Activated naive CD8-positive, alpha-beta T cell treated with anti-CD3 and anti-CD28 coated beads for 36 hours (primary cell): ENCODE results near the gene GSX2. TPM values are rescaled to one million over a fixed set of nuclear protein-coding genes. Genes with fewer than 3 reads are reported as not detected.

Experiments
- DNase-seq: peaks from one replicate; pipeline ENCODE4 v3.0.0; 2021
- H3K27ac Mint-ChIP-seq: one replicate; pipeline ENCODE4 v1.8.0; 2022; ENCODE audit warnings: mild to moderate bottlenecking, moderate library complexity, mixed read lengths
- H3K27me3 Mint-ChIP-seq: one replicate; pipeline ENCODE4 v1.8.0; 2022; ENCODE audit warnings: mild to moderate bottlenecking, mixed read lengths
- H3K36me3 Mint-ChIP-seq: one replicate; pipeline ENCODE4 v1.8.0; 2021; ENCODE audit warnings: mild to moderate bottlenecking, mixed read lengths
- H3K4me1 Mint-ChIP-seq: one replicate; pipeline ENCODE4 v1.8.0; 2021; ENCODE audit warnings: mixed read lengths
- H3K4me3 Mint-ChIP-seq: one replicate; pipeline ENCODE4 v1.8.0; 2022; ENCODE audit warnings: mild to moderate bottlenecking, moderate library complexity, mixed read lengths
- H3K9me3 Mint-ChIP-seq: one replicate; pipeline ENCODE4 v1.8.0; 2022; ENCODE audit warnings: mixed read lengths
- total RNA-seq, 2 experiments: library from RNA; stranded (reverse); gene quantifications; one replicate each; pipeline ENCODE4 v1.2.3, GENCODE V29; 2021

GSX2 gene
- total RNA-seq, 2 experiments from 2014 or later: not detected

DNA sequence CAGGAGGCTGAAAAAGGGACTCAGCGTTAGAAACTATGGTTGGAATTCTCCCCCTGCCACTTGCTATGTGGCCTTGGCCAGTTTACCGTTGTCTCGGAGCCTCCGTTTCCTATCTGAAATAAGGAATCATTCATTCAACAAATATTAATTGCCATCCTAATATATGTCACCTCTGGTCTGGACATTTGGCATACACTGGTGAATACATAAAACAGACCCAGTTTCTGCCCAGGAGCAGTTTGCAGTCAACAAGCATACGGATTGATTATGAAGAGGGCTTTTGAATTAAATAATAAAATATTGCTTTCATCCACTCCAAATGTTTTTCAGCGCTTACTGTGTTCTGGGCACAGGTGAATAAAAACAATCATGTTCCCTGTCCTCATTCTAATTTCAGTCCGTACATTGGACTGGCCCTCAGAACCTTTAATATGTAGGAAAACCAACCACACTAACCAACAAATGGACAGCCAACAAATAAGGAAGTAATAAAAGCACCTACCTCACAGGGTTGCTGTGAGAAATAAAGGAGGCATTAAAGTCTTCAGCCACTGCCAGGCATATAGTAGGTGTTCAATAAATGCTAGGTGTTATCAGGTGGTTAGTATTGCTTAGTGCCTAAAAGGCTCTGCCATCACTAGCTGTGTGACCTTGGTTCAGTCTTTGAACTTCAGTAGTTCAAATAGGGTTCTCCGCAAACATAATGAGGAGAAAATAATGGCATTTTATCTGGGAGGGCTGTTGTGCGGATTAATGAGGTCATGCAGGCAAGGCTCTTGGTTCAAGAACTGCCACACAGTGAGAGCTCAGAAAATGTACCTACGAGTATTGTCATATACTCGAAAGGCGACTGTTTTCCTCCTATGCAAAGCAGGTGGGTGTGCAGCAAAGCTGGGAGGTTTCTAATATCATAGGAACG is 7.3 kb upstream of the GSX2 start:
- no peaks in the 10 kb centered on the region for H3K36me3 Mint-ChIP-seq
- peaks cover 70% of the 10 kb centered on the region for H3K27me3 Mint-ChIP-seq
- DNase-seq: no peak
- peaks cover 29% of the 10 kb centered on the region for H3K4me1 Mint-ChIP-seq
- H3K4me3 Mint-ChIP-seq: peak overlapping the region; percentile 85
- no peak overlapping the region for H3K27ac Mint-ChIP-seq
- H3K9me3 Mint-ChIP-seq: no peaks in the 10 kb centered on the region

DNA sequence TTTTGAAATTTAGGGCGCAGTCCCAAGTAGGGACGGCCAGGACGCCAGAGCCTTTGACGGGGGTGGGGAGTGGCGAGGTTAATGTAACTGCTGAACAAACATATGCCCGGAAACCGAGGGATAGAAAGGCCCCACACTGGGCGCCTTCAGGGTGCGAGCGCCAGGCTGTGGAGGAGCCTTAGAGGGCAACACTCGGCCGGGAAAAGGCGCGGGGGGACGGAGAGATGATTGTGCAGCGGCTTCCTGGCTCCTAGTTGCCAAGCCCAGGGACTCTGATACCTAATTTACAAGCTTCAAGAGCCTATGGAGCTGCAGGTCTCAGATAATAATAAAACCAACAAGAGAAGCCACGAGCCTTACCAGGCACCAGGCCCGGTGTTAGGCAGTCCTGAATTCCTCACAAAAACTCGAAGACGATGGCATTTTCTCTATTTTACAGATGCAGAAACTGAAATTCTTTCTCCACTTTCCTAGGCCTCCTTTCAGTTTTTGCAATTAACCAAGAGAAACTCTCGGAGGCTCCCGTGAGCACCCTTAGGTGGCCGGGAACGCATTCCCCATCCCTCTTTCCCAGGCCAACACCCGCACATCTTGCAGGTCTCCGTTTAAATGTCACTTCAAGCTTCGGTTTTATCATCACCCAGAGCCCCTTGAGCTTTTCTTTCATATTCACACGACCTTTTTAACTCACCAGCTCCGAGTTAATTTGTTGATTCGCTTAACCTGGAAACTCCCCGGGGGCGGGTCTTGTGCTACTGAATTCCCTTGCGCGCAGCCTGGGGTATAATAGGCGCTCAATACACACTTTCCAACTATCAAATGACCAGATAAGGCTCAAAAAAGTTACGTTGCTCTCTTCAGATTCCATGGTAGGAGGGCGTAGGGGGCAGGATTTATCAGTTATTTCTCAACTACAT is 6.4 kb upstream of the GSX2 start:
- peak; percentile 55 for DNase-seq
- peaks cover 80% of the 10 kb centered on the region for H3K27me3 Mint-ChIP-seq
- H3K9me3 Mint-ChIP-seq: no peaks in the 10 kb centered on the region
- no peak overlapping the region for H3K27ac Mint-ChIP-seq
- H3K4me1 Mint-ChIP-seq: peaks cover 33% of the 10 kb centered on the region
- H3K36me3 Mint-ChIP-seq: no peaks in the 10 kb centered on the region
- H3K4me3 Mint-ChIP-seq: peak overlapping the region; percentile 68

DNA sequence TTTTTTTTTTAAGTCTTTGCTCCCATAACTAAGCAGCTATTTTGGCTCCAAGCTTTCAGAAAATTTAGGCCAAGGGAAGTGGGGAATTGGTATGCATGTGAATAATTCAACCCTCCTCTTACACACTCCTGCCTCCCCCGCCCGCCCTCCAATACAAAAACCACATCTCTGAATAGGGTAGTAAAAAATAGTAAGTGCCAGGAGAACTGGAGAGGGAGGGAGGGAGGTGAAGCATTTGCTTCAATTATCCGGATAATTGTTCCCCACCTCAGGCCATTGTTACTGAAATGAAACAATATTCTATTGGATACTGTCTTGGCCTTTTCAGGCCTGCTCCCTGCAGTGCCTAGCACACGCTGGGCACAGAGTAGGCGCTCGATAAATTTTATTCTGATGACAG is 5.5 kb upstream of the GSX2 start:
- H3K27me3 Mint-ChIP-seq: peaks cover 88% of the 10 kb centered on the region

DNA sequence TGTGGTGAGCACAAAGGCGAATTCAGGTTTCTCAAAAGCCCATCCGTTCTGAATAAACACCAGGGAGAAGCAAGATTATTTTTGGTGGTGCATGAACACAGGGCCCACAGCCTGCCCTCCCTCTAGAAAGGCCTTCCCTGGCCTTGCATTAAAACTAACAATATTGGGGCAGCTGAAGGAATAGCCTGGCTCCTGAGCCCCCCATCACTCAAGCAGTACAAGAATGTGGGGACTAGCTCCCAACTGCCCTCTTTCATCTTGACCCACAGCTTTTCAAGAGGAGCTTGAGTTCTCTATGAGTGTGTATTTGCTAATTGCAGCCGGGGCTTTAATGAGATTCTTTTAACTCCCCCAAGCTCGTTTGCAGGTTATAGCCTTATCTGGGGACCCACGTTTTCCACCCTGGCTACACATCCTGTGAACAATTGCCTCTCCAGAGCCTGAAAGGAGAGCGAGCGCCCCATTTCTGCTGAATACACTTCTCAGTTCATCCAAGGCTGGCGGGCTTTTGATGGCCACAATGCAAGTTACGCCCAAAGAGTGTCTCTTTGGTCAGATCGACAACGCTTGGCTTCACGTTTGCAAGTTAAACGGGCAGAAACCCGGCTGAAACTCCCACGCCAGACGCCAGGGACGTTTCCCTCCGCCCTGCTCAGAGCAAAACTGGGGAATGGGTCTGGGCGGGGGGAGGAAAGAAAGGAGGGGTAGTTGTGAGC is 4.7 kb upstream of the GSX2 start:
- Mint-ChIP-seq H3K9me3 (no peaks in the 10 kb centered on the region), H3K36me3 (no peaks in the 10 kb centered on the region), H3K4me3 (no peak overlapping the region)

More for the DNA sequence above, 5.5 kb upstream of the GSX2 start:
- Mint-ChIP-seq H3K9me3 (no peaks in the 10 kb centered on the region), H3K4me1 (peaks cover 40% of the 10 kb centered on the region), H3K4me3 (no peak overlapping the region), H3K27ac (no peak overlapping the region), H3K36me3 (no peaks in the 10 kb centered on the region)
- no peak for DNase-seq

DNA sequence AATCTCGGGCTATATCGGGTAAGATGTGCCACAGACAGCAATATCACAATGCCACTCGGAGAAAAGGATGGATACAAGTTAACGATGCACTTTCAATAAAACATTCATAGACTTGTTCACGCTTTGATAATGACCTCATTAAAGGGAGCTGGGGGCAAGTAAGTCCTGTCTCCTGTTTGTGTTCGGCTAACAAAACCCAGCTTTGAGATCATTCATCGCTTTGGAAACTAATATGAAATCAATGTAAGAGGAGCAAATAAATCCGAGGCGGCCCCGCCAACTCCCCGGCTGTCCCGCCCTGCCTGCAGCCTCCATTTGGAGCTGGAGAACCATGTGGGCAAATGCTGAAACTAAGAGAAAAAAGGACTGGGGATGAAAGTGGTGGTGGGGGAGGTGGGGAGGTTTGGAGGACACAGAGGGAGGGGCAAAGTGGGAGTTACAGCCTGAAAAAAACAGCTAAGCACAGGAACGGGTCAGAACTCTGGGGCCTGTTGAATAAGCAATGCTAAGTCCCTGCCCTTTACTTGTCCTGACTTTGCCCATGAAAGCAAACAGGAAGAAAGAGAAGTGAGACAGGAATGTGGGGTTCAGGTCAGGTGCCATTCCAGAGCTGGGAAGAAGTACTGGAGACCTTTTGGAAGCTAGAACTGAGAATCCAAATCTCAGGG is 3.5 kb upstream of the GSX2 start:
- H3K27ac Mint-ChIP-seq: no peak overlapping the region
- H3K4me1 Mint-ChIP-seq: peaks cover 47% of the 10 kb centered on the region
- no peak overlapping the region for H3K4me3 Mint-ChIP-seq
- peaks cover 99% of the 10 kb centered on the region for H3K27me3 Mint-ChIP-seq
- no peaks in the 10 kb centered on the region for H3K36me3 Mint-ChIP-seq
- no peaks in the 10 kb centered on the region for H3K9me3 Mint-ChIP-seq
- no peak for DNase-seq

More for the DNA sequence above, 4.7 kb upstream of the GSX2 start:
- no peak for DNase-seq
- Mint-ChIP-seq H3K27me3 (peaks cover 96% of the 10 kb centered on the region), H3K27ac (no peak overlapping the region), H3K4me1 (peaks cover 43% of the 10 kb centered on the region)

DNA sequence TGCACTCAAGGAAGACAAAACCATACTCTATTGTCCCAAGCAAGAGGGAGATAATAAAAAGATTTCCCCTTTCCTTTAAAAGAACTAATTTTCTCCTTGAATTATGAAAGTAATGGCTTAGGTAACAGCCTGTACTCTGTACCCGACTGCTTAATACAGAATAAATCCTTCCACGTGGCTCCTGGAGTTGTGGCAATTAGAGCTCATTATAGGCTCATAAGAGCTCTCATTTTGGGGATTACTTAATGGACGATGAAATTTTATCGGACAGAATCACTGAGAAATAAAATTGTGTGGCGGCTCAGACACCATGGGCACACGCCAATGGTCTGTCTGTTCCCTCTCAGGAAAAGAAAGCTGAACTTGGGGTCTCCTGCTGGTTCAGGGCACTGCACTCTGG is 2.8 kb upstream of the GSX2 start:
- H3K27ac Mint-ChIP-seq: no peak overlapping the region
- no peaks in the 10 kb centered on the region for H3K36me3 Mint-ChIP-seq
- H3K4me3 Mint-ChIP-seq: no peak overlapping the region
- H3K27me3 Mint-ChIP-seq: peaks cover 99% of the 10 kb centered on the region
- peaks cover 49% of the 10 kb centered on the region for H3K4me1 Mint-ChIP-seq
- no peaks in the 10 kb centered on the region for H3K9me3 Mint-ChIP-seq
- DNase-seq: no peak

DNA sequence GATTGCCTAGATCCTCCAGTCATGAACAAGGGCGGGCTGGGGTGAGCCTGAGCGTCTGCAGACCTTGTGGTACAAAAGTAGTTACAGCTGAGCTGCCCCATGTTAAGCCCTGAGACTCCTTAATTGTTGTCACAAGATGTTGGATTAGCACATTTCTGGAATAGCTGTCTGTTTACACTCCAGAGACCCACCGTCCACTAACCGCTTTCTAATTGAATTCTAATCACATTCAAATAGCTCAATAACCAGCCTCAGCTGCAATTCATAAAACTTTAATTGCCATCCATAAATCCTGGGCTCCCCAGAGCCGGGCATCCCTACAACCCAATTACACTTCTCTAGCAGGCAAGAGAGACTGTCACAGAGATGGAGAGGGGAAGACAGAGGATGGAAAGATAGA is 1.6 kb upstream of the GSX2 start:
- Mint-ChIP-seq H3K36me3 (no peaks in the 10 kb centered on the region), H3K27me3 (peaks cover 99% of the 10 kb centered on the region), H3K4me1 (peaks cover 55% of the 10 kb centered on the region), H3K4me3 (no peak overlapping the region), H3K27ac (no peak overlapping the region), H3K9me3 (no peaks in the 10 kb centered on the region)
- no peak for DNase-seq

GRCh38 chr4:54099287-54099747 is 646 bp upstream of the GSX2 start:
- Mint-ChIP-seq H3K27ac (no peak overlapping the region), H3K4me1 (peaks cover 53% of the 10 kb centered on the region), H3K4me3 (peak overlapping the region; percentile 18), H3K9me3 (no peaks in the 10 kb centered on the region), H3K27me3 (peaks cover 99% of the 10 kb centered on the region), H3K36me3 (no peaks in the 10 kb centered on the region)
- no peak for DNase-seq

- H3K9me3 Mint-ChIP-seq: no peaks in the 10 kb centered on the region
- H3K36me3 Mint-ChIP-seq: no peaks in the 10 kb centered on the region
- H3K4me3 Mint-ChIP-seq: peak overlapping the region; percentile 53
- peak; percentile 22 for DNase-seq
- H3K27ac Mint-ChIP-seq: no peak overlapping the region
- peaks cover 57% of the 10 kb centered on the region for H3K4me1 Mint-ChIP-seq
- peaks cover 97% of the 10 kb centered on the region for H3K27me3 Mint-ChIP-seq
These were observed 729 bp downstream of the GSX2 start for GRCh38 chr4:54100595-54101189.

DNA sequence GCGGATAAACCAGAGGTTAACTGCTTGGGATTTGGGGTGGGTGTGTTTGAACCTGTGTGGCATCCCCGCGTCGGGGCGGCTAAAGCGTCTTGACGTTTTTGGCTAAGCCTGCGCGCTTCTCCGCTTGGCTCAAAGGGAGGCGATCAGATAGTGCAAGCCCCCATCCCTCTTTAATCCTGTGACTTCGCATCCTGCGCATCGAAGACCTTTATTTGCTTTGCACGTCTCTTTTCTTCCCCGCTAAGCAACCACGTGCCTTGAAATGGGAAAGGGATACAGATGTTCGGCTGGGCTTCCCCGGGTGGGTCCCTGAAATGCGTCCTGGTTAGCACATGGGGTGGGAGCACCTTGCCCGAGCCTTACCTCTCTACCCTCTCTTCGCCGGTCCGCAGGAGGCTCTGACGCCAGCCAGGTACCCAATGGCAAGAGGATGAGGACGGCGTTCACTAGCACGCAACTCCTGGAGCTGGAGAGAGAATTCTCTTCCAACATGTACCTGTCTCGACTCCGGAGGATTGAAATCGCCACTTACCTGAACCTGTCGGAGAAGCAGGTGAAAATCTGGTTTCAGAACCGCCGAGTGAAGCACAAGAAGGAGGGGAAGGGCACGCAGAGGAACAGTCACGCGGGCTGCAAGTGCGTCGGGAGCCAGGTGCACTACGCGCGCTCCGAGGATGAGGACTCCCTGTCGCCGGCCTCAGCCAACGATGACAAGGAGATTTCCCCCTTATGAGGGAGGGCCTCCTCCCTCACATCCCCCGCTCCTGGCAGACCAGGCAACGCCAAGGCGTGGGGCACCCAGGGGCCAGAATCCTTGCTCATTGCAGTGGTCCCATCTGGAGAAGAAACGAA is 1.5 kb downstream of the GSX2 start:
- Mint-ChIP-seq H3K27me3 (peaks cover 95% of the 10 kb centered on the region), H3K4me1 (peaks cover 55% of the 10 kb centered on the region), H3K9me3 (no peaks in the 10 kb centered on the region), H3K4me3 (peak overlapping the region; percentile 53), H3K36me3 (no peaks in the 10 kb centered on the region), H3K27ac (no peak overlapping the region)
- DNase-seq: no peak

DNA sequence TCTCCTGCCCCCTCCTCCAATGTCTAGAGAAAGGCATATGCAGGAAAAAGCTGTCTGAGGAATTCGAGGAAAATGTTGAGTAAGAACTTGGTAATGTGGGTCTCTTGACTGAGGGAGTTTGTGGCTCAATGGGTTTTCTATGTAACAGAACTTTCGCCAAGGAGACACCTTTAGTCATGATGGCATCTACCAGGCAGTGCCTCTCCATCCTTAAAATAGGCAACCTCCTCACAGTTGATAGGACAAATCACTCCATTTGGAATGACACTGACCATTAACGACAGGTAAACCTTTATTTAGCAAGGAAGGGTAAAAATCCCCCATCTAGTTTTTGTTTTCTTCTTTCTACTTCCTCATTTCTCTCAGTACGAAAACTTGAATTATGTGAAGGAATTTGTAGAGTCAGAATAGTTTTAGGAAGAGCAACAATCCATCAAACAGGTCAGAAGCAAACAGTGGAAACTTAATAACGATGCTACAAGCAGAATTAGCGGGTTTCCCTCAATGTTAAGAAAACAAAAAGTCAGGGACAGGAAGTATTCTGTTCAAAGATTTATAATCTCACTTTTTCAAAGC is 2.7 kb downstream of the GSX2 start:
- Mint-ChIP-seq H3K4me3 (no peak overlapping the region), H3K36me3 (no peaks in the 10 kb centered on the region), H3K9me3 (no peaks in the 10 kb centered on the region), H3K27ac (no peak overlapping the region), H3K4me1 (peaks cover 52% of the 10 kb centered on the region), H3K27me3 (peaks cover 95% of the 10 kb centered on the region)
- no peak for DNase-seq

DNA sequence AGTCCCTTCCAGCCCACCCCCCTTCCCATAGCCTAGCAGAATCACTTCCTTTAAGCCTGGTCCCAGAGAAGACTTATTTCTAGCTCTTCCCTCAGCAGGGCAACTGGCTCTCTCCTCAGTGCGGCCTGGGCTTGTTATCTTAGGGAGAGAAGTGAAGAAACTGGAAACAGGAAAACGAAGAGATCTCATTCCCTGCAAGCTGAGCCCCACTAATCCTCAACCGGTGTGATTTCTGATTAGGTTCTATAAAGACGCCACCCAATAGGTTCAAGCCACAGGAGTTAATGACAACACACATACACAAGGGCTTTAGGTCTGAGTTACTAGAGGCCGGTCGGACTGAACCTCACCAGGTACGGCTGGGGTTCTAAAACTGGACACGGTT is 3.2 kb downstream of the GSX2 start:
- peaks cover 56% of the 10 kb centered on the region for H3K4me1 Mint-ChIP-seq
- H3K9me3 Mint-ChIP-seq: no peaks in the 10 kb centered on the region
- H3K27me3 Mint-ChIP-seq: peaks cover 95% of the 10 kb centered on the region
- no peak for DNase-seq
- no peak overlapping the region for H3K27ac Mint-ChIP-seq
- H3K4me3 Mint-ChIP-seq: no peak overlapping the region
- H3K36me3 Mint-ChIP-seq: no peaks in the 10 kb centered on the region

DNA sequence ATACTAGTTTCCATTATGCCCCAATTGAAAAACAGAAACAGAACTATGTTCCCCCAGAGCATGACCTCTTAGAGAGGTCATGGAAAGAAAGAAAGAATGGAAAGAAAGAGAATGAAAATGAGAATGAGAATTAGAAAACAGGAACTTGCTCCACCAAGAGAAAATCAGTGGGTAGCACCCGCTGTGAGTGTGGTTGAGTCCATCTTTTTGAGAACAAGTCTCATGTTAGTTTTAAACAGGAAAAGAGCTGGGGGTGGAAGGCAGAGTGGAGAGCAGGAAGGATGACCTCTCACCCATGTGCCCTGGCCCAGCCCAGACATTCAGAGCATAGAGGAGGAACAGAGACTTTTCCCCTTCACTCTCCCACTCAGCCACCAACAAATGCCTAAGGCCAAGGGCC is 4.9 kb downstream of the GSX2 start:
- DNase-seq: peak; percentile 19
- peak overlapping the region; percentile 65 for H3K27ac Mint-ChIP-seq
- H3K4me3 Mint-ChIP-seq: peak overlapping the region; percentile 54
- H3K27me3 Mint-ChIP-seq: peaks cover 93% of the 10 kb centered on the region
- H3K4me1 Mint-ChIP-seq: peaks cover 54% of the 10 kb centered on the region
- H3K36me3 Mint-ChIP-seq: no peaks in the 10 kb centered on the region
- H3K9me3 Mint-ChIP-seq: no peaks in the 10 kb centered on the region
